T-helper 2 cell treated with Interferon-gamma antibody and Interleukin-4, amounts not matched to agents 5 μg/mL and 100 μg/mL, for 36 hours (primary cell): Measurements from ENCODE around the gene ABHD6.

Experiments used
- DNase-seq: peaks from one replicate; pipeline ENCODE4 v3.0.0; 2021; ENCODE audit warnings: low spot score
- H3K27ac Mint-ChIP-seq: one replicate; pipeline ENCODE4 v1.8.0; 2021; ENCODE audit warnings: mild to moderate bottlenecking, mixed read lengths
- H3K27me3 Mint-ChIP-seq: one replicate; pipeline ENCODE4 v1.8.0; 2021; ENCODE audit warnings: low read depth, mixed read lengths
- H3K36me3 Mint-ChIP-seq: one replicate; pipeline ENCODE4 v1.8.0; 2021; ENCODE audit warnings: low read depth, mixed read lengths
- H3K4me1 Mint-ChIP-seq: one replicate; pipeline ENCODE4 v1.8.0; 2021; ENCODE audit warnings: low read depth, mixed read lengths
- H3K4me3 Mint-ChIP-seq: one replicate; pipeline ENCODE4 v1.8.0; 2022; ENCODE audit warnings: mild to moderate bottlenecking, moderate library complexity, mixed read lengths
- H3K9me3 Mint-ChIP-seq: one replicate; pipeline ENCODE4 v1.8.0; 2021; ENCODE audit warnings: mixed read lengths

ABHD6 gene

GRCh38 chr3:58322793-58323192 lies 85.2 kb downstream of the ABHD6 start:
- Mint-ChIP-seq H3K9me3 (no peaks in the 10 kb centered on the region), H3K27me3 (no peaks in the 10 kb centered on the region), H3K4me3 (no peak overlapping the region), H3K27ac (no peak overlapping the region), H3K36me3 (peaks cover 19% of the 10 kb centered on the region), H3K4me1 (peaks cover 27% of the 10 kb centered on the region)
- no peak for DNase-seq

GRCh38 chr3:58323529-58324390 lies 86.2 kb downstream of the ABHD6 start:
- H3K27me3 Mint-ChIP-seq, result no peaks in the 10 kb centered on the region
- H3K27ac Mint-ChIP-seq, result peak overlapping the region; percentile 69
- peaks cover 11% of the 10 kb centered on the region for H3K36me3 Mint-ChIP-seq
- DNase-seq, result no peak
- H3K9me3 Mint-ChIP-seq, result no peaks in the 10 kb centered on the region
- H3K4me3 Mint-ChIP-seq, result no peak overlapping the region
- H3K4me1 Mint-ChIP-seq, result peaks cover 27% of the 10 kb centered on the region

- no peaks in the 10 kb centered on the region for H3K9me3 Mint-ChIP-seq
- peaks cover 27% of the 10 kb centered on the region for H3K4me1 Mint-ChIP-seq
- peak overlapping the region; percentile 74 for H3K27ac Mint-ChIP-seq
- H3K27me3 Mint-ChIP-seq, result no peaks in the 10 kb centered on the region
- peak; percentile 40 for DNase-seq
- H3K4me3 Mint-ChIP-seq, result peak overlapping the region; percentile 34
- peaks cover 4% of the 10 kb centered on the region for H3K36me3 Mint-ChIP-seq
Measured at GRCh38 chr3:58324391-58325390, 87.1 kb downstream of the ABHD6 start.

GRCh38 chr3:58325525-58325992 lies 88.0 kb downstream of the ABHD6 start:
- Mint-ChIP-seq H3K4me3 (peak overlapping the region; percentile 34), H3K36me3 (peaks cover 3% of the 10 kb centered on the region), H3K9me3 (no peaks in the 10 kb centered on the region), H3K27ac (peak overlapping the region; percentile 74), H3K27me3 (no peaks in the 10 kb centered on the region), H3K4me1 (peaks cover 28% of the 10 kb centered on the region)
- no peak for DNase-seq

- H3K4me3 Mint-ChIP-seq, result no peak overlapping the region
- H3K27ac Mint-ChIP-seq, result no peak overlapping the region
- no peak for DNase-seq
- H3K36me3 Mint-ChIP-seq, result peaks cover 1% of the 10 kb centered on the region
- no peaks in the 10 kb centered on the region for H3K27me3 Mint-ChIP-seq
- H3K9me3 Mint-ChIP-seq, result no peaks in the 10 kb centered on the region
- peaks cover 28% of the 10 kb centered on the region for H3K4me1 Mint-ChIP-seq
Measured at GRCh38 chr3:58326267-58326900, 88.8 kb downstream of the ABHD6 start.

- DNase-seq, result no peak
- H3K27me3 Mint-ChIP-seq, result no peaks in the 10 kb centered on the region
- H3K27ac Mint-ChIP-seq, result peak overlapping the region; percentile 26
- no peak overlapping the region for H3K4me3 Mint-ChIP-seq
- H3K36me3 Mint-ChIP-seq, result peaks cover 1% of the 10 kb centered on the region
- H3K9me3 Mint-ChIP-seq, result no peaks in the 10 kb centered on the region
- peaks cover 28% of the 10 kb centered on the region for H3K4me1 Mint-ChIP-seq
Measured at GRCh38 chr3:58329150-58329921, 91.7 kb downstream of the ABHD6 start.

- no peak overlapping the region for H3K27ac Mint-ChIP-seq
- no peaks in the 10 kb centered on the region for H3K9me3 Mint-ChIP-seq
- H3K4me1 Mint-ChIP-seq, result peaks cover 28% of the 10 kb centered on the region
- H3K36me3 Mint-ChIP-seq, result peaks cover 1% of the 10 kb centered on the region
- H3K4me3 Mint-ChIP-seq, result no peak overlapping the region
- no peaks in the 10 kb centered on the region for H3K27me3 Mint-ChIP-seq
- no peak for DNase-seq
Measured at GRCh38 chr3:58329922-58330413, 92.4 kb downstream of the ABHD6 start.

GRCh38 chr3:58331593-58332152 lies 94.1 kb downstream of the ABHD6 start:
- peaks cover 6% of the 10 kb centered on the region for H3K36me3 Mint-ChIP-seq
- no peak for DNase-seq
- H3K4me3 Mint-ChIP-seq, result peak overlapping the region; percentile 70
- no peaks in the 10 kb centered on the region for H3K27me3 Mint-ChIP-seq
- H3K4me1 Mint-ChIP-seq, result peaks cover 33% of the 10 kb centered on the region
- no peaks in the 10 kb centered on the region for H3K9me3 Mint-ChIP-seq
- H3K27ac Mint-ChIP-seq, result peak overlapping the region; percentile 33

- Mint-ChIP-seq H3K4me1 (peaks cover 34% of the 10 kb centered on the region), H3K36me3 (peaks cover 8% of the 10 kb centered on the region), H3K4me3 (peak within 1 kb of the TSS; percentile 99), H3K27me3 (no peaks in the 10 kb centered on the region), H3K9me3 (no peaks in the 10 kb centered on the region), H3K27ac (peak within 1 kb of the TSS; percentile 97)
- peak; percentile 84 for DNase-seq
Measured at GRCh38 chr3:58332575-58333188, 95.1 kb downstream of the ABHD6 start, which contains the start of gene PXK. Gene PXK, plus strand, starts transcription at chr3:58332892. Its CDS starts 97 bp downstream, at chr3:58332989.

- Mint-ChIP-seq H3K4me3 (peak overlapping the region; percentile 99), H3K4me1 (peaks cover 34% of the 10 kb centered on the region), H3K27ac (peak overlapping the region; percentile 97), H3K27me3 (no peaks in the 10 kb centered on the region), H3K36me3 (peaks cover 11% of the 10 kb centered on the region), H3K9me3 (no peaks in the 10 kb centered on the region)
- peak; percentile 40 for DNase-seq
Measured at GRCh38 chr3:58333206-58334012, 95.8 kb downstream of the ABHD6 start.

GRCh38 chr3:58334013-58334321 lies 96.4 kb downstream of the ABHD6 start:
- Mint-ChIP-seq H3K27me3 (no peaks in the 10 kb centered on the region), H3K9me3 (no peaks in the 10 kb centered on the region), H3K36me3 (peaks cover 15% of the 10 kb centered on the region), H3K4me1 (peaks cover 37% of the 10 kb centered on the region), H3K4me3 (peak overlapping the region; percentile 99), H3K27ac (peak overlapping the region; percentile 97)
- no peak for DNase-seq

- Mint-ChIP-seq H3K4me1 (peaks cover 37% of the 10 kb centered on the region), H3K27ac (peak overlapping the region; percentile 97), H3K27me3 (no peaks in the 10 kb centered on the region), H3K4me3 (peak overlapping the region; percentile 99), H3K36me3 (peaks cover 20% of the 10 kb centered on the region), H3K9me3 (no peaks in the 10 kb centered on the region)
- no peak for DNase-seq
Measured at GRCh38 chr3:58334506-58334884, 96.9 kb downstream of the ABHD6 start.
